HEK293 (cell line): Measurements from ENCODE around the gene SALL1.

Source experiments
- CTCF ChIA-PET: fragments of 350-600 bp; formaldehyde crosslinking; extraction: SDS; loops from one replicate; lab custom pipeline; 2021; ENCODE audit warnings: antibody characterized with exemption; lab: Yijun Ruan, JAX
- POLR2A ChIA-PET: fragments of 300-600 bp; formaldehyde crosslinking; extraction: SDS; loops from one replicate; lab custom pipeline; 2020; ENCODE audit warnings: antibody characterized with exemption, inconsistent platforms; lab: Yijun Ruan, JAX
- H3K27ac ChIP-seq: fragments of 200-500 bp; sonication (Bioruptor generic); 2 replicates; pipeline ENCODE4 v1.5.1; 2014; ENCODE audit warnings: low read depth, low read length, control low read depth, inconsistent platforms; ENCODE audit errors: extremely low read depth
- H3K36me3 ChIP-seq, 2 experiments: fragments of 200-500 bp in 1 of 2; sonication (Bioruptor generic) in 1 of 2; 1 replicate in 1 of 2; 2 replicates in 1 of 2; pipeline ENCODE4 v1.5.1; 2014 to 2017; ENCODE audit warnings: inconsistent platforms in 2 of 2, low read length in 2 of 2; ENCODE audit not compliant: control insufficient read depth in 2 of 2, insufficient read depth in 1 of 2
- H3K4me1 ChIP-seq: fragments of 200-500 bp; sonication (Bioruptor generic); 2 replicates; pipeline ENCODE4 v1.5.1; 2014; ENCODE audit warnings: mild to moderate bottlenecking, low read length, inconsistent platforms; ENCODE audit not compliant: control insufficient read depth, insufficient read depth
- H3K4me3 ChIP-seq: 2 replicates; pipeline ENCODE4 v1.5.1; 2011; ENCODE audit warnings: low read depth, mild to moderate bottlenecking, control low read depth, low read length, moderate library complexity
- H3K9me3 ChIP-seq: fragments of 200-500 bp; sonication (Bioruptor generic); 2 replicates; pipeline ENCODE4 v1.5.1; 2014; ENCODE audit warnings: low read depth, low read length, inconsistent platforms; ENCODE audit not compliant: control insufficient read depth, insufficient read depth
- GLI2 ChIP-seq: fragments of 450-650 bp; formaldehyde crosslinking; IDR thresholded peaks from 2 replicates; pipeline ENCODE4; 2017; ENCODE audit warnings: missing biosample characterization, missing genetic modification characterization, low read depth, borderline replicate concordance
- PBX3 ChIP-seq: sonication (generic); formaldehyde crosslinking; IDR thresholded peaks from 2 replicates; pipeline ENCODE4 v1.8.1; 2022; ENCODE audit warnings: mild to moderate bottlenecking, moderate library complexity, missing genetic modification reagents
- PRDM2 ChIP-seq: fragments of 450-650 bp; formaldehyde crosslinking; IDR thresholded peaks from 2 replicates; pipeline ENCODE4 v1.5.1; 2016; ENCODE audit warnings: missing biosample characterization, missing genetic modification characterization, borderline replicate concordance
- REST ChIP-seq: fragments of 450-650 bp; formaldehyde crosslinking; IDR thresholded peaks from 2 replicates; pipeline ENCODE4 v1.5.1; 2016; ENCODE audit warnings: missing biosample characterization, missing genetic modification characterization
- SALL2 ChIP-seq: fragments of 450-650 bp; formaldehyde crosslinking; IDR thresholded peaks from 2 replicates; pipeline ENCODE4 v1.5.0; 2017; ENCODE audit warnings: missing biosample characterization, mild to moderate bottlenecking, missing genetic modification characterization, borderline replicate concordance
- TRIM28 ChIP-seq: IDR thresholded peaks from 2 replicates; pipeline ENCODE4 v1.6.1; 2011; ENCODE audit warnings: low read length, control low read depth, borderline replicate concordance
- ZNF121 ChIP-seq: fragments of 450-650 bp; formaldehyde crosslinking; IDR thresholded peaks from 2 replicates; pipeline ENCODE4 v1.5.1; 2016; ENCODE audit warnings: missing biosample characterization, missing genetic modification characterization
- ZNF174 ChIP-seq: fragments of 450-650 bp; formaldehyde crosslinking; IDR thresholded peaks from 2 replicates; pipeline ENCODE4 v1.5.0; 2017; ENCODE audit warnings: missing biosample characterization, mild to moderate bottlenecking, missing genetic modification characterization
- ZNF18 ChIP-seq: fragments of 450-650 bp; formaldehyde crosslinking; IDR thresholded peaks from 2 replicates; pipeline ENCODE4 v1.5.1; 2016; ENCODE audit warnings: missing biosample characterization, missing genetic modification characterization
- ZNF211 ChIP-seq: fragments of 450-650 bp; formaldehyde crosslinking; IDR thresholded peaks from 2 replicates; pipeline ENCODE4 v1.5.1; 2016; ENCODE audit warnings: low read depth, missing biosample characterization, missing genetic modification characterization
- ZNF37A ChIP-seq: fragments of 450-650 bp; IDR thresholded peaks from 2 replicates; pipeline ENCODE4 v1.5.1; 2018; ENCODE audit warnings: missing biosample characterization, missing genetic modification characterization
- ZNF398 ChIP-seq: fragments of 450-650 bp; formaldehyde crosslinking; IDR thresholded peaks from 2 replicates; pipeline ENCODE4 v1.5.1; 2017; ENCODE audit warnings: missing biosample characterization, missing genetic modification characterization
- ZNF530 ChIP-seq: fragments of 450-650 bp; formaldehyde crosslinking; IDR thresholded peaks from 2 replicates; pipeline ENCODE4 v1.5.1; 2016; ENCODE audit warnings: low read depth, missing biosample characterization, missing genetic modification characterization
- ZNF658 ChIP-seq: fragments of 450-650 bp; formaldehyde crosslinking; IDR thresholded peaks from 2 replicates; pipeline ENCODE4; 2016; ENCODE audit warnings: missing biosample characterization, missing genetic modification characterization
- ZSCAN18 ChIP-seq: fragments of 450-650 bp; formaldehyde crosslinking; IDR thresholded peaks from 2 replicates; pipeline ENCODE4 v1.5.1; 2016; ENCODE audit warnings: missing biosample characterization, missing genetic modification characterization

Gene SALL1

GRCh38 chr16:51159296-51159695, 8.2 kb upstream of the SALL1 start:
- ChIA-PET POLR2A (no interaction called here), CTCF (no interaction called here)
- Histone ChIP-seq H3K9me3 (no peaks in the 10 kb centered on the region), H3K36me3 (no peaks in the 10 kb centered on the region), H3K4me3 (no peak overlapping the region), H3K27ac (no peak overlapping the region), H3K4me1 (peaks cover 19% of the 10 kb centered on the region)
- TF ChIP-seq ZNF530 (tag by site-specific recombination) (no peak), GLI2 (tag by site-specific recombination) (no peak), ZNF398 (tag by site-specific recombination) (no peak)

- Histone ChIP-seq H3K36me3 (no peaks in the 10 kb centered on the region), H3K4me3 (no peak overlapping the region), H3K27ac (no peak overlapping the region), H3K4me1 (peaks cover 15% of the 10 kb centered on the region), H3K9me3 (no peaks in the 10 kb centered on the region)
- CTCF ChIA-PET = no interaction called here
- POLR2A ChIA-PET = no interaction called here
- TF ChIP-seq ZSCAN18 (tag by site-specific recombination) (no peak), ZNF211 (tag by site-specific recombination) (no peak), SALL2 (tag by site-specific recombination) (no peak), TRIM28 (no peak), REST (tag by site-specific recombination) (no peak), ZNF658 (no peak), ZNF18 (tag by site-specific recombination) (no peak), ZNF121 (no peak), ZNF174 (tag by site-specific recombination) (no peak), PBX3 (no peak), PRDM2 (tag by site-specific recombination) (no peak), ZNF37A (tag by site-specific recombination) (no peak)
Observed at GRCh38 chr16:51157698-51158097, 6.6 kb upstream of the SALL1 start.
